Panc1 (cell line): ENCODE measurements around the gene LIPJ. TPM values are rescaled to one million over a fixed set of nuclear protein-coding genes. Genes with fewer than 3 reads are reported as not detected.

Experiments
- ATAC-seq: fragments of 200-7000 bp; cut with Tn5 transposase; 2 replicates; pipeline ENCODE4 v1.9.1; 2020; ENCODE audit warnings: mild to moderate bottlenecking, moderate library complexity
- BruUV-seq: library from RNA; stranded (reverse); fragments of 400-500 nt; replicated peaks from 2 replicates; lab custom pipeline; 2021; lab: Mats Ljungman, UMichigan
- CTCF ChIA-PET: fragments of 300-600 bp; sonication (Branson Sonifier 250); formaldehyde crosslinking; loops from one replicate; lab custom pipeline; 2022; ENCODE audit warnings: antibody characterized with exemption; lab: Charles Lee
- POLR2A ChIA-PET: fragments of 300-600 bp; sonication (Branson Sonifier 250); formaldehyde crosslinking; loops from one replicate; lab custom pipeline; 2022; ENCODE audit warnings: antibody characterized with exemption; lab: Charles Lee
- DNase-seq: peaks from one replicate; pipeline ENCODE4 v3.0.0-alpha.2; 2010; ENCODE audit warnings: low read depth, low spot score
- H3K27ac ChIP-seq: 2 replicates; pipeline ENCODE4 v1.5.1; 2011; ENCODE audit warnings: mild to moderate bottlenecking, low read length, inconsistent platforms
- H3K27me3 ChIP-seq: fragments of 200-500 bp; sonication (Bioruptor generic); 2 replicates; pipeline ENCODE4 v1.6.0; 2014; ENCODE audit warnings: low read length, inconsistent platforms; ENCODE audit not compliant: control insufficient read depth, insufficient read depth
- H3K36me3 ChIP-seq: fragments of 200-500 bp; sonication (Bioruptor generic); 2 replicates; pipeline ENCODE4 v1.5.1; 2014; ENCODE audit warnings: inconsistent platforms, mild to moderate bottlenecking, low read length, moderate library complexity; ENCODE audit not compliant: control insufficient read depth, insufficient read depth
- H3K4me1 ChIP-seq: 2 replicates; pipeline ENCODE4 v1.5.1; 2011; ENCODE audit warnings: inconsistent platforms, mild to moderate bottlenecking, low read length, moderate library complexity; ENCODE audit not compliant: control insufficient read depth, insufficient read depth
- H3K4me3 ChIP-seq, 2 experiments: 2 replicates each; pipeline ENCODE4 v1.5.1; 2011 to 2012; ENCODE audit warnings: low read depth in 2 of 2, low read length in 2 of 2, mild to moderate bottlenecking in 2 of 2, inconsistent platforms in 1 of 2, moderate library complexity in 1 of 2
- H3K9me3 ChIP-seq: fragments of 200-500 bp; sonication (Bioruptor generic); 2 replicates; pipeline ENCODE4 v1.5.1; 2014; ENCODE audit warnings: low read depth, mild to moderate bottlenecking, inconsistent platforms, low read length, moderate library complexity; ENCODE audit not compliant: control insufficient read depth, insufficient read depth
- CTCF ChIP-seq: fragments of 450-650 bp; IDR thresholded peaks from 2 replicates; pipeline ENCODE4 v1.5.1; 2017; ENCODE audit warnings: mild to moderate bottlenecking
- POLR2AphosphoS5 ChIP-seq: IDR thresholded peaks from 2 replicates; pipeline ENCODE4 v1.6.1; 2012; ENCODE audit warnings: mild to moderate bottlenecking, low read depth, low read length, moderate library complexity
- REST ChIP-seq, 2 experiments: IDR thresholded peaks; 2 replicates each; pipeline ENCODE4 v1.6.1; 2011 to 2012; ENCODE audit warnings: low read depth in 2 of 2, control low read depth in 1 of 2, low read length in 1 of 2, mild to moderate bottlenecking in 1 of 2, moderate library complexity in 1 of 2; ENCODE audit not compliant: insufficient read depth in 1 of 2
- SIN3A ChIP-seq: IDR thresholded peaks from 2 replicates; pipeline ENCODE4 v1.6.1; 2012; ENCODE audit warnings: low read depth, mild to moderate bottlenecking, low read length, moderate library complexity, borderline replicate concordance; ENCODE audit not compliant: insufficient read depth
- TCF7L2 ChIP-seq: IDR thresholded peaks from 2 replicates; pipeline ENCODE4 v1.6.1; 2011; ENCODE audit warnings: mild to moderate bottlenecking, low read depth, low read length, inconsistent platforms
- in situ Hi-C: cut with HindIII; loops from 2 replicates; pipeline ENCODE4 v1.10.0; 2016; ENCODE audit warnings: low sequenced_read_pairs, low pct_unique_long_range_greater_than_20kb
- intact Hi-C: fragments of 100-400 bp; cut with micrococcal nuclease; formaldehyde crosslinking; loops from one replicate; pipeline ENCODE4 v1.10.0; 2022; ENCODE audit not compliant: unreplicated experiment
- total RNA-seq: library from RNA; stranded (reverse); gene quantifications from one replicate; pipeline ENCODE4 v1.2.1, GENCODE V29; 2021; ENCODE audit not compliant: unreplicated experiment

LIPJ gene
- total RNA-seq, 1 experiment from 2014 or later: not detected

GRCh38 chr10:88616250-88616977 is 29.9 kb downstream of the LIPJ start:
- no peak for TF ChIP-seq SIN3A
- no peak for TF ChIP-seq CTCF
- TF ChIP-seq REST (IDR thresholded peaks at IDR 0.05; ENCODE audit: insufficient read depth in 1 of 2, low read depth in 2 of 2, low read length in 1 of 2): no peak
- TF ChIP-seq TCF7L2: no peak
- no peak for TF ChIP-seq POLR2AphosphoS5
- CTCF ChIA-PET: no interaction called here
- Histone ChIP-seq H3K27ac (no peak overlapping the region), H3K27me3 (no peaks in the 10 kb centered on the region), H3K36me3 (no peaks in the 10 kb centered on the region), H3K9me3 (no peaks in the 10 kb centered on the region), H3K4me1 (no peaks in the 10 kb centered on the region), H3K4me3 (no peak overlapping the region)
- intact Hi-C loops (no loop called here), in situ Hi-C loops (no loop called here)
- POLR2A ChIA-PET: no interaction called here
- no peak for ATAC-seq
- no TSS peak for BruUV-seq
- no peak for DNase-seq

DNA sequence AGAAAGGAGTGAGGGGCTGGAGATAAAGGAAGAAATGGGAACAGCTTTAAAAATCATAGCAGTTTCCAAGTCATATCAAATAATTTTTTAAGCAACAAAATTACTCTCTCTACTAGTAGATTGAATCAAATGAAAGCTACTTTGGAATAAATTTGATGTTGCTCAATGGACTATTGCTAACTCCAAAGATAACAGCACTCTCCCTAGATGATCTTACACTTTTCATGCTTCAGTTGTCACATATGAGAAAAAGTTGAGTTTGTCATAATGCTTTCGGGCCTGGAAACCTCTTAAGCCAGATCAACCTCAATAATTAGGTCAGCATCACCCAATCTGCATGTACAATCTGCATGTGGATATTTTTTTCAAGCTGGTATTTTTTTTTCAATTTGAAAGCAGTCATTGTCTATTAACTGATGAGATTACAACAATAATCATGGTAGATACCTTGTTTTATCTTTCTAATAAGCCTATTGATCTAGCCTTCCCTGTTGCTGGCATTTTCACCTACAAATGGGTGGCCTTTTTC is 31.3 kb downstream of the LIPJ start:
- in situ Hi-C loops (no loop called here), intact Hi-C loops (no loop called here)
- H3K27ac ChIP-seq: no peak overlapping the region
- H3K9me3 ChIP-seq: no peaks in the 10 kb centered on the region
- CTCF ChIA-PET: no interaction called here
- no peaks in the 10 kb centered on the region for H3K27me3 ChIP-seq
- POLR2A ChIA-PET: no interaction called here
- no peak for ATAC-seq
- no peaks in the 10 kb centered on the region for H3K4me1 ChIP-seq
- H3K36me3 ChIP-seq: no peaks in the 10 kb centered on the region
- BruUV-seq: no TSS peak
- TF ChIP-seq SIN3A (no peak), CTCF (no peak), TCF7L2 (no peak), POLR2AphosphoS5 (no peak), REST (IDR thresholded peaks at IDR 0.05; ENCODE audit: insufficient read depth in 1 of 2, low read depth in 2 of 2, low read length in 1 of 2) (no peak)
- H3K4me3 ChIP-seq: no peak overlapping the region
- DNase-seq: no peak
